ENCODE data around the gene CLCN1.
A peak's percentile ranks its signal among the peaks of the same experiment; 100 is the strongest.

The CLCN1 gene

GRCh38 chr7:143367972-143368371 is 52.1 kb downstream of the CLCN1 start:
- DNase-seq (ENCODE audit: low spot score) = no peak

- DNase-seq (ENCODE audit: low spot score) = no peak
These were observed 52.5 kb downstream of the CLCN1 start for GRCh38 chr7:143368387-143368786.

- no peak for DNase-seq (ENCODE audit: low spot score)
These were observed 54.1 kb downstream of the CLCN1 start for GRCh38 chr7:143369678-143370651.

- no peak for DNase-seq (ENCODE audit: low spot score)
These were observed 56.2 kb downstream of the CLCN1 start for GRCh38 chr7:143372070-143372469.

- DNase-seq (ENCODE audit: low spot score) = no peak
These were observed 57.4 kb downstream of the CLCN1 start for GRCh38 chr7:143373255-143373794.

- DNase-seq (ENCODE audit: low spot score) = no peak
These were observed 58.6 kb downstream of the CLCN1 start for GRCh38 chr7:143374561-143374960.

- no peak for DNase-seq (ENCODE audit: low spot score)
These were observed 59.6 kb downstream of the CLCN1 start for GRCh38 chr7:143375298-143376034.

- DNase-seq (ENCODE audit: low spot score) = no peak
These were observed 60.5 kb downstream of the CLCN1 start for GRCh38 chr7:143376396-143376795.

- no peak for DNase-seq (ENCODE audit: low spot score)
These were observed 63.8 kb downstream of the CLCN1 start for GRCh38 chr7:143379611-143380259.

- DNase-seq (ENCODE audit: low spot score) = peak; percentile 37
These were observed 64.3 kb downstream of the CLCN1 start for GRCh38 chr7:143380260-143380645.

- DNase-seq (ENCODE audit: low spot score) = no peak
These were observed 64.9 kb downstream of the CLCN1 start, which contains the start of gene ZYX for GRCh38 chr7:143380646-143381426. TSS of gene ZYX (plus strand) at chr7:143381345. CDS start at chr7:143381572, 227 bp downstream.

- DNase-seq (ENCODE audit: low spot score) = no peak
These were observed 65.7 kb downstream of the CLCN1 start for GRCh38 chr7:143381427-143382125.

GRCh38 chr7:143382126-143382790 is 66.3 kb downstream of the CLCN1 start:
- DNase-seq (ENCODE audit: low spot score) = no peak

GRCh38 chr7:143382791-143383641 is 67.1 kb downstream of the CLCN1 start:
- DNase-seq (ENCODE audit: low spot score) = no peak

- DNase-seq (ENCODE audit: low spot score) = no peak
These were observed 67.7 kb downstream of the CLCN1 start for GRCh38 chr7:143383642-143383957.

- no peak for DNase-seq (ENCODE audit: low spot score)
These were observed 68.2 kb downstream of the CLCN1 start for GRCh38 chr7:143384148-143384547.

- no peak for DNase-seq (ENCODE audit: low spot score)
These were observed 69.0 kb downstream of the CLCN1 start for GRCh38 chr7:143384661-143385631.
